IPS-11a (cell line): ENCODE results near the gene FUT6.
A peak's percentile ranks its signal among the peaks of the same experiment; 100 is the strongest.
"Not testable (repeated sequence)": the region's sequence is repeated elsewhere in the genome, so short reads cannot be mapped to it uniquely, and the experiment has no call there.

ENCODE experiments used
- H3K4me3 ChIP-seq: one replicate; pipeline ENCODE4 v1.5.1; 2013; ENCODE audit warnings: low read depth, low read length, control low read depth

Gene FUT6

GRCh38 chr19:5857203-5858081 is 17.9 kb upstream of the FUT6 start:
- no peak overlapping the region for H3K4me3 ChIP-seq

- not testable (repeated sequence) for H3K4me3 ChIP-seq
Measured at GRCh38 chr19:5855151-5855550, 15.6 kb upstream of the FUT6 start.

GRCh38 chr19:5854121-5854520 is 14.6 kb upstream of the FUT6 start:
- H3K4me3 ChIP-seq: not testable (repeated sequence)

DNA sequence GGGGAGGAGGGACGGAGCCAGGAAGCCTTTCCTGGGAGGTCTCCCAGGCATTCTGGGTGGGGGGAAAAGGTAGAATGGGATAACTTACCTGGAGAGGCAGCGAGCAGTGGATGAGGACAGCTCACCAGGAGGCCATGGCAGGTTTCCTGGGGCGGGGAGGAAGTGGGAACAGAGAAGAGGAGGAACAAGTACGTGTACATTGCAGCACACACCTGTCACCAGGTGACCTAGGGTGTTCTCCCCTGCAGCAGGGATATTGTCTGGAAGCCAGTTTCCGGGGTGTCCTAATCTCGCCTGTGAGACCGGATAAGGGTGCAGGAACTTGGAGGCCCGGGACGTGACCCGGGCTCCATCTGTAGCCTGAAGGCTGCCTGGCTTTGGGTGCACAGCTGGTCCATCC is 11.8 kb upstream of the FUT6 start, which contains the start of gene FUT3:
TSS of gene FUT3 (minus strand) at position 148 of the 400 bp plus-strand sequence.
- no peak within 1 kb of the TSS for H3K4me3 ChIP-seq

GRCh38 chr19:5850743-5851293 is 11.3 kb upstream of the FUT6 start:
- H3K4me3 ChIP-seq: no peak overlapping the region

GRCh38 chr19:5850189-5850588 is 10.7 kb upstream of the FUT6 start:
- no peak overlapping the region for H3K4me3 ChIP-seq

DNA sequence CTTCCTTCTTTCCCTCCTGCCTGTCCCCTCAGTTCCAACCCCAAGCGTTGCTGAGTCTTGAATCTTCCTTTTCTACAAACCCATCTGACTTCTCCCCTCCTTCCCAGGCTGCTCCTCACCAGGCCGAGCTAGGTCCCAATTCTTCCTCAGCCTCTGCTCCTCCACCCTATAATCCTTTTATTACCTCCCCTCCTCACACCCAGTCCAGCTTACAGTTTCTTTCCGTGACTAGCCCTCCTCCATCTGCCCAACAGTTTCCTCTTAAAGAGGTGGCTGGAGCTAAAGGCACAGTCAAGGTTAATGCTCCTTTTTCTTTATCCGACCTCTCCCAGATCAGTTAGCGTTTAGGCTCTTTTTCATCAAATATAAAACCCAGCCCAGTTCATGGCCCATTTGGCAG is 9.1 kb upstream of the FUT6 start:
- H3K4me3 ChIP-seq: not testable (repeated sequence)

GRCh38 chr19:5847846-5848245 is 8.3 kb upstream of the FUT6 start:
- H3K4me3 ChIP-seq: not testable (repeated sequence)

GRCh38 chr19:5844456-5845433 is 5.2 kb upstream of the FUT6 start:
- no peak overlapping the region for H3K4me3 ChIP-seq

GRCh38 chr19:5843295-5843927 is 3.9 kb upstream of the FUT6 start:
- H3K4me3 ChIP-seq: no peak overlapping the region

GRCh38 chr19:5841735-5842111 is 2.2 kb upstream of the FUT6 start:
- not testable (repeated sequence) for H3K4me3 ChIP-seq

GRCh38 chr19:5838353-5839064 is 993 bp downstream of the FUT6 start:
- no peak overlapping the region for H3K4me3 ChIP-seq

DNA sequence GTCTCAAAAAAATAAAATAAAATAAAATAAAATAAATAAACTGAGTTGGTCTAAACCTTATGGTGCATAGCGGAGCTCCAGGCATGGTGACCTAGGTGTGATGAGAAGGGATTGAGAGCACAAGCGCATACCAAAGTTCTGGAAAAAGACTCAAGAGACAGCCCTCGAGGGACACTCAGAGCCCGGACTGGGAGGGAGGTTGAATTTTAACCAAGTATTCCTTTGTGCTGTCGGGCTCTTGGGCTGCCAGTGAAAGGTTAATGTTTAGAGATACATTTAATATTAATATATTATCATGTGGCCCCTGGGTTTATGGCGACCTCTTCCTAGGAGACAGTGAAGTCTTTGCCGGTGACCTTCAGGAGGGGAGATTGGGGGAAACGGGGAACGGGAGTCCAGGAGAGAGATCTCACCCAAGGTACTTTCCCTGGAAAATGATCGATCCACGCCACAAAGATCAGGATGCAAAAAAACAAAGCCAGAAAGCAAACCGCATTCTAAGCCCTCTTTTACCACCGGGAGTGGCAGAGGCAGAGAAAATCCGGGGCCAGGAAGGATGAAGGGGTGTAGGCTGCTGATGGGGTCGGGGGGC is 1.6 kb downstream of the FUT6 start:
- H3K4me3 ChIP-seq: no peak overlapping the region

DNA sequence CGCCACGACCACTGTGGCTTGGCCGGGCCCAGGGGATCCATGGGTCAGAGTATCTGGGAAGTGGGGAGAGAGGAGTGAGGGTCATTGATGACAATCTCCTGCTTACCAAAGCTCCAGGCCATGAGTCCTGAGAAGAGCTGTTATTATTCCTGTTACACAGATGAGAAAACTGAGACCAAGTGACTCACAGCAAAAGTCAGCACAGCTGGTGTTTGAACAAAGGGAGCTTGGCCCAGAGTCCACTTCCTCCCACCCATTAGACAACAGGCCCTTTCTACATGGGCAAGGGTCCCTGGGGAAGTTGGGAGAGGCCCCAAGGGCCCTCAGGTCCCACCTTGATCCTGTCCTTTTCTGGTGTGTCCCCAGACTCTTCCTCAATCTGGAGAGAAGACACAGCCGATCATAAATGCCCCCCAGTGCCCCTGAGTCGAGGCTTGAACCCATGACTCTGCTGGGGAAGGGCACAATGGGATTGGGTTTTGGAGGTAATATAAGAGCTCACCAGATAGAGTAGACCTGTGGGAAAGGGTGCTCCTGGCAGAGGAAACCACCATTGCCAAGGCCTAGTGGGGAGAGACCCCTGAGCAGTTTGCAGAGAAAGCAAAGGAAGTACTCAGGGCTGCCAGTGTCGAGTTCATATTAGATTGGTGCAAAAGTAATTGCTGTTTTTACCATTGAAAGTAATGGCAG is 6.8 kb downstream of the FUT6 start:
- no peak overlapping the region for H3K4me3 ChIP-seq

GRCh38 chr19:5832061-5832460 is 7.4 kb downstream of the FUT6 start:
- H3K4me3 ChIP-seq: no peak overlapping the region

- no peak overlapping the region for H3K4me3 ChIP-seq
Measured at GRCh38 chr19:5831159-5831558, 8.3 kb downstream of the FUT6 start.

GRCh38 chr19:5829567-5830310 is 9.8 kb downstream of the FUT6 start:
- no peak overlapping the region for H3K4me3 ChIP-seq

GRCh38 chr19:5828661-5829566 is 10.6 kb downstream of the FUT6 start:
- peak overlapping the region; percentile 64 for H3K4me3 ChIP-seq
